Embryonic facial prominence (tissue), 1 donor: Measurements from ENCODE around the gene LTBP1.
A peak's percentile ranks its signal among the peaks of the same experiment; 100 is the strongest.

Experiments
- DNase-seq: peaks from one replicate; pipeline ENCODE4 v3.0.0-alpha.2; 2016; ENCODE audit errors: extremely low spot score

The LTBP1 gene

GRCh38 chr2:33011941-33012340 is 65.2 kb downstream of the LTBP1 start:
- no peak for DNase-seq

DNA sequence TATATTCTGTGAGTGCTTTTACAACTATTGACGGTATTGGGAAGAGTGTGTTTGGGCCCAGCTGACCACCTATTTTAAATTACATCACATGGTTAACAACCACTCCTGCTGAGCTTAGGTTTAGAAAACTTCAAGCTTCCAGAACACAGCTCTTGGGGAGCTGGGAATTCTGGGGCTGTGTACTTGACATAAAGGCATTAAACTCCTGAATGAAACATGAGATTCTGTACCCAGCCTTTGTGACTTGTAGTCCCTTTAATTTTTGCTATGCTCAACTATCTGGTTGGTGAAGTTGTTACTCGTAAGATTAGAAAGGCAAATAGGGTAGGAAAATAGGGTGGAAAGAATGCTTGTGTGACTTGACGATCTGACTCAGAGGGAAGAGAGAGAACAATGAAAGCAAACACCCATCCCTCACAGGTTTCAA is 66.9 kb downstream of the LTBP1 start:
- DNase-seq: no peak

DNA sequence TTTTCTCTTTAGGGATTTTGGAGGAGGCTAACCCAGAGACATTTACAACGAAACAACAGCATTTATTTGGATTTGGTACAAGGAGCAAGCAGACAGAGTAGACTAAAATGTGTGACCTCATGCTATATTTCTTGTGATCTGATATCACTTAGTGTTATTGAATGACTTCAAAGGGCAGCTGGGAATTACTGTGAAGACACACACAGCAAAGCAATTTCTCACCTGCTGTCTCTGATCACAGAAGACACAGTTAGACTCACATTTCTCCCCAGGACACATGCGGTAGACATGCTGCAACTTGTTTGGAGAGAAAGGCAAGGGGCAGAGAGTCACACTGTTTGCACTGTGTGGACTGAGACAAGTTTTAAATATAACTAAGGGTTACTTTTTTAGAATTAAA is 67.5 kb downstream of the LTBP1 start:
- DNase-seq: no peak

DNA sequence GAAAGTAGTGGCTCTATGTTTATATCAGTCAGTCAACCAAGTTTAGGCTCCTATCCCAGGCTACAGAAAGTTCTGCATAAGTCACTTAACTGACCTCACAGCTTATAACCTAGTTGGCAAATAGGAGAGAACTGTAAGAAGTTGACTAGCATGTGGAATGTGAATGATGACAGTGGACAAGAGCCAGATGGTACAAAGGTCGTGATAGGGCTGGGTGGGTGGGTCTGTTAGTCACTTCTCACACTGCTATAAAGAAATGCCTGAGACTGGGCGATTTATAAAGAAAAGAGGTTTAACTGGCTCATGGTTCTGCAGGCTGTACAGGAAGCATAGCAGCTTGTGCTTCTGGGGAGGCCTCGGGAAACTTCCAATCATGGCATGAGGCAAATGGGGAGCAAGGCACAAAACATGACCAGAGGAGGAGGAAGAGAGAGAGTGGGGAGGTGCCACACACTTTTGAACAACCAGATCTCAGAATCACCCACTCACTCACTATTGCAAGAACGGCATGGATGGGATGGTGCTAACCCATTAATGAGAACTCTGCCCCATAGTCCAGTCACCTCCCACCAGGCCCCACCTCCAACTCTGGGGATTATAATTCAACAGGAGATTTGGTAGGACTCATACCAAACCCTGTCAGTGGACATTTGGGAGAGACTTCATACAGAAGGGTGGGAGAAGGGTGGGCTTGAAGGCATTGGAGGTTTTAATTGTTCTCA is 68.8 kb downstream of the LTBP1 start:
- DNase-seq: no peak

DNA sequence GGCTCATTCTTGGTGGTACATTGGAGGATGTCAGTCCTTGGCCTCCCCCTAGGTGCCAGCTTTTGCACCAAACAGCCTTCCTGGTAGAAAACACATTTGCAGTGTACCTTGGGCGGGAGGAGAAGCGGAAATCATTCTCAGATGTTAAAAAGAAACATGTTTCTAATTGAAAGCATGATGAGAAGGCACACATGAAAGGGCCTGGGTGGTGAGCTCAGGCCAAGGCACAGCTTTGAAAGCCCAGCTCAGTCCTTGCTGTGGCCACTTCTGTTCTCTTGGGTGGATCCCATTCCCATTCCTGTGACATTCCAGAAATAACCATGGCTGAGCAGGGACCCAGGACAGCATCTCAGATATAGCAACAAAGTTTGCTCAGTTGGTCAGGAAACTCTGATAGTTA is 71.5 kb downstream of the LTBP1 start:
- DNase-seq: no peak

- DNase-seq: no peak
These were observed 73.0 kb downstream of the LTBP1 start for GRCh38 chr2:33019796-33020195.

GRCh38 chr2:33020883-33021282 is 74.1 kb downstream of the LTBP1 start:
- DNase-seq: no peak

DNA sequence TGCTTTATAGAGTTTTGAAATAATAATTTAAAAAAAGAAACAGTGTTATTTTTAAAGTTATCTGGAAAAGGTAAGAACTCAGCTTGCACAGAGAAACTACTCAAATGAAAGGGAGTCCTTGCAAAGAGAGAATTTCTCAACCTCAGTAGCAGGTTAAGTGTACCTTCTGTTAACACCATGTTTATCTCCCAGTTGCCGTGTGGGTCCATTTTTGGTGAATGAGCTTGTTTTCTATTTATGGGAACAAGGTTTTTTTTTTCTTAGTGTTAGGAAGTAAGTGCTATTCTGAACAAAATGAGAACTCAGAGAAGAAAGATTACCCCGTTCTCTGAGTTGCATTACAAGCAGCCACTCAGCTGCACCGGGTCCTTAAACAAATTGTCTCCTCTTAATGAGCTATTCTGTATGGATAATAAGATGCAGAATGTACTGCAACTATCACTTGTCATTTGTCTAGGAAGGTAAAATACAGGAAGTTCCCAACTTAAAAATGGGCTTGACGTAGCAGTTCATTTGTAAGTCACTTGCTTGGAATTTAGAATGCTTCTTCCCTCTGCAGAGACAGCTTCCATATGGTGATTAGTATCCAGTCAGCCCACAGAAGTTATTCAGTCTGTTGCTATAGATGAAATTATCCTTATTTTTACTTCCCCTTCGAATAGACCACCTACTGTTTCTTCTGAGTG is 74.9 kb downstream of the LTBP1 start:
- no peak for DNase-seq

DNA sequence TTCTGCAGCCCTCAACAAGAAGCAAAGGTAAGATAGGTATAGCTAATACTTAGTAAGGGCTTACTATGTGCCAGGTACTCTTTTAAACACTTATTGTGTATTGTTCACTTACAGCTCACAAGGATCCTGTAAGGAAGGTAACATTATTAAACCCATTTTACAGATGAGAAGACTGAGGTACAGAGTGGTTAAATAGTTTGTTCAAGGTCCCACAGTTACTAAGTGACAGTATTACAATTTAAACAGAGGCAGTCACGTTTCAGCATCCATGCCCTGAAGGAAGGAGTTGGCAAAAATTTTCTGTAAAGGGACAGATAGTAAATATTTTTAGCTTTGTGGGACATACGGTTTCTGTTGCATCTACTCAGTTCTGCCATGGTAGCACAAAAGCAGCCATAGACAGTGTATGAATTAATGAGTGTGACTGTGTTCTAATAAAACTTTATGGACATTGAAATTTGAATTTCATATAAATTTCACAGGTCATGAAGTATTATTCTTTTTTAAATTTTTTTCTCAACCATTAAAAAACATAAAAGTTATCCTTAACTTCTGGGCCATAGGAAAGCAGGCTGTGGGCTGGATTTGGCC is 75.7 kb downstream of the LTBP1 start:
- no peak for DNase-seq

DNA sequence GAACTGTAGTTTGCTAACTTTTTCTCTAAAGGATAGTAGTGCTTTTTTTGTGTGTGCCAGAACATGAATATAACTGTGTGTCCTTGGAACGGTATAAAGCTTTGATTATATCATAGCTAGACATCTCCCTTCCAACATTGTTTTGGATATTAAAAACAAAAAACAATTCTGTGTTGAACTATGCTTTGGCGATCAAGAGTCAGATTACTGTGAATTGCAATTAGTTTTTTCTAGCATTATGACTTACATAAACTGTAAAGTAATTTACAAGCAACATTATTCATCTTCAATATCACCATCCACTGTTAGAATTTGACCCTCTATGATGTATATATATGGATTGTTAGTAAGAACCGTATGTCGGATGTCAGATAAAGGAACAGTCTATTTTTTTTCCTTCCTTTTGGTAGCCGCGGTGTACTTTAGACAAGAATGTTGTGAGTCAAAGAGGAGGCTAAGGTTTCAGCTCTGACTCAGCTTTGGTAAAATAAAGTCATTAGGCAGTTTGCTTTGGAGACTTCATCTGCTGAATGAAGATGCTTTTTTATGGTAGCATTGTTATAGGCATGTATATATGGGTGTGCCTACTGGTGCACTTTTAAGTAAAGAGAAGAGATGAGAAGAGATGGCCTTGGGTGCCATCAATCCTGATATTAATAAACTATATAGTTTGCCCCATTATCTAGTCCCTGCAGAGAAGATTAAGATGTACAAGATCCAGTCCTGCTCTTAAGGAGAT is 76.4 kb downstream of the LTBP1 start:
- DNase-seq: no peak

DNA sequence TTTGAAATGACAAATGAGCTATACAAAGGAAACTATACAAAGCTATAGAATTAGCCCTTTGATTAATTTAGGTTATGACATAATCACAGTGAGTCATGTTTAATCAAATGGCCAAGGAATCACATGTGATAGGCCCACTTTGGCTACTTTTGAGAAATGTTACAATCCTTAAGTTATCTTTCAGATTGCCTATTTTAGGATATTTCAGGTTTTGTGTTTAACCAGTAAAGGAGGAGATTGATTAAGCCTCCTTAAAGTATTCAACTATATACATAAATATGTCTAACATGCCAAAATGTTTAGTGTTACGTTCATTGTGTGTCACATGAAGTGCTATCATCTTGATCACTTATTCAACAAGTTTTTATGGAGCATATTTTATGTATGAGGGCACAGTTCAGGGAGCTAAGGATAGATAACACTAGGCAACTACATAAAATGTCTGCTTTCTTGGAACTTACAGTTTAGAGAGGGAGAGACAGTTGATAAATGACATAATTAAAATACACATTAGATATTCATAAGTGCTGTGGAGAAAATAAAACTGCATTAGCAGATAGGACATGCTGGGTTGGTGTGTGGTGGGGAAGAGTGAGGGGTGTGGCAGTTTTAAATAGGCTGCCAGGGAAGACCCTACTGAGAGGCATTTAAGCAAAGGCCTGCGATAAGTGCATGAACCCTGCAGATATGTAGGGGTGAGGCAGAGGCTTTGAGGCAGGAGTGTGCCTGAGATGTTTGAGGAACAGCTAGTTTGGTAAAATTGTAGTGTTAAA is 77.2 kb downstream of the LTBP1 start:
- no peak for DNase-seq

- DNase-seq: no peak
These were observed 78.0 kb downstream of the LTBP1 start for GRCh38 chr2:33024758-33025157.

DNA sequence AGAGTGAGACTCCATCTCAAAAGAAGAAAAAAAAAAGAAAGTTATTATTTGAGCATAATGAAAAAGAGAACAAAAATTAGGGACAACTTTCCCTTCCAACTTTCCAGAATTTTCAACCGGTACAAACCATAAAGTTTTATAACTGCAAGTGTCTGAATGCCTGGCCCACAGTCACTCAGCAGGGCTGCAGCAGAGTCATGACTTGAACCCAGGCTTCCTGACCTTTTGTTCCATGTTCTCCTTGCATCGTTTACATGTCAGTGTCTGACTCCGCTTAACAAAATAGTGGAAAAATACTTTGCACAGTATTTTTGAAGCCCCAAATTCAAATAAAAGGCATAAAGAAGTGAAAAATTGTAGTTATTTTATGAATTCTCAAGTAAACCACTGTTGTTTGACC is 82.7 kb downstream of the LTBP1 start:
- no peak for DNase-seq

DNA sequence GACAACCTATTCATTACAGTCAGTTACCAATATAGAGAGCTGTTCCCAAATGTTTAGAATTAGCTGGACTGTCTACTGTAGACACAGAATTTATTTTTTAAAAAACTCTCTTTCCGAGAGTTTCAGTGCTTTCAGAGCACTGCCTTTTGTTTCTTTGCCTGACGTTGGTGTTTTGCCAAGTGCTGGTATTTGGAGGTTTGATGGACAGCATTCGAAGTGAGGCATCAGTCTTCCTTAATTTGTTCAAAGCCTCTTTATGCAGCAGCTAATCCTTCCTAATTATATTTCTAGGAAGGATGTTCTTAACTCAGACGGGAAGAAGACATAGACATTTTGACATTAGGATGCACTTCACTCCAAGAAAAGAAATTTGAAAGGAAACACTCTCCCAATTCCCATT is 83.2 kb downstream of the LTBP1 start:
- no peak for DNase-seq

- DNase-seq: no peak
These were observed 83.6 kb downstream of the LTBP1 start for GRCh38 chr2:33030326-33030725.

DNA sequence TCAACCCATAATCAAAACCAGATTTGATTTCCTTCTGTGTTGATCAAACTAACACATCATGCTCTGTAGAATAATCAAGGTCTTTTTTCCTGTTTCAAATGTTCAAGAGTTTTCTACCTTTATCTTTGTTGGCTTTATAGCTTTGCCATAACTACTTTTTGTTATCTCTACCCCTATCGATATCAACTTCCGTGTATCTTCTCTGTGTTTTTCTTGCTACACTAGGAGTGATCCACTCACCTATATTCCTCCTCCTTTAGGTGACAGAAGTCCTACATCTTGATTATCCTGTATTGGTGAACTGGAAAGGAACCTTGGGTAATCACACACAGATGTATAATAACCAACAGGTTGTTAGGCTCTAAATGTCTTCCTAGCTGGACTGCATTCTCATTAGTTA is 85.5 kb downstream of the LTBP1 start:
- DNase-seq: no peak

DNA sequence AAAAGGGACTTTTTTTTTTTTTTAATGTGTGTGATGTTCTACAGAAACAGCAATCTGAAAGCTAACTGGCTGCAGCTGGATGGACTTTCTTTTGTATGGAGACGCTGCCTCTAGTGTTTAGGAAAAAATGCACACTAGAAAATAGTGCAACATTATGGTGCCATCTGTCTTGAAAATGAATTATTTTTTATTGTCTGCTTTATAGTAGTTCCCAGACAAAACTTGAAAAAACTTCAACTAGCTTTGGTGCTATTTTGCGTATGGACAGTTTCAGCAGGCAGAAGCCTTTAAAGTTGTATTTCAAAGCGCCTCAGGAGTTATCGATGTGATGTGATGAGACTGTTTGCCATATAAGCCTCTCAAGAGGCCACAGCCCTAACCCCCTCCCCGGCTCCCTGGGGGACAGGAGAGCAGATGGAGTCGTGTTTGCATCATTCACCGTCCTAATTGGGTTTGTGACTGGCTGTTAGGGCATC is 86.9 kb downstream of the LTBP1 start:
- peak; percentile 75 for DNase-seq

DNA sequence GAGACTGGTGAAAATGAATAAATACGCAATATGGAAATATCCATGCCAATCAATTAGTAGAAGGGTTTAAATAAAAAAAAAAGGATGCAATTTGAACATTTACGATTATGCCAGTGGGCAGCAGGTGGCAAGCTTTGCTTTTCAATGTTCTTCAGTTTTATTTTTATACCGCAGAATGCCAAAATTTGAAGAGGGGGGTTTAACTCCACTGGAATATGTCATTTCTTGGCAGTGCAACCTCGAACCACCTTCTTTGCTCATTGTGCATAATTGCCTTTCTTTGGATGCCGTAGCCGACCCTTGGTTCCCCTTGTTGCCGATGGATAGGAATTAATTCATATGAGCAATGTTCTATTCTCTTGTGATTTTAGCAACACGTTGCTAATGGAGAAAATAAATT is 88.0 kb downstream of the LTBP1 start:
- DNase-seq: no peak

GRCh38 chr2:33038230-33038629 is 91.5 kb downstream of the LTBP1 start:
- no peak for DNase-seq

- DNase-seq: no peak
These were observed 92.0 kb downstream of the LTBP1 start for GRCh38 chr2:33038799-33039198.

- no peak for DNase-seq
These were observed 93.8 kb downstream of the LTBP1 start for GRCh38 chr2:33040541-33040940.

GRCh38 chr2:33042265-33042664 is 95.5 kb downstream of the LTBP1 start:
- no peak for DNase-seq
